MM.1S (cell line): ENCODE data around the gene FOXD2.

Experiments used
- CTCF ChIP-seq: fragments of 300-600 bp; sonication (generic); IDR thresholded peaks from 2 replicates; pipeline ENCODE4 v1.5.1; 2016; ENCODE audit warnings: antibody characterized with exemption, low read length, mixed read lengths
- EZH2 ChIP-seq: fragments of 300-600 bp; sonication (generic); optimal IDR thresholded peaks from 2 replicates; pipeline ENCODE3; 2017; ENCODE audit warnings: low read depth, mild to moderate bottlenecking, antibody characterized with exemption, low read length, mixed read lengths

GRCh38 chr1:47439017-47439818 is 1.4 kb downstream of the FOXD2 start:
- TF ChIP-seq EZH2 (no peak), CTCF (no peak)
